Measurements from ENCODE around the gene LYZ. TPM values are rescaled to one million over a fixed set of nuclear protein-coding genes. Genes with fewer than 3 reads are reported as not detected.

LYZ gene
- total RNA-seq, 2 experiments from 2014 or later: not detected

DNA sequence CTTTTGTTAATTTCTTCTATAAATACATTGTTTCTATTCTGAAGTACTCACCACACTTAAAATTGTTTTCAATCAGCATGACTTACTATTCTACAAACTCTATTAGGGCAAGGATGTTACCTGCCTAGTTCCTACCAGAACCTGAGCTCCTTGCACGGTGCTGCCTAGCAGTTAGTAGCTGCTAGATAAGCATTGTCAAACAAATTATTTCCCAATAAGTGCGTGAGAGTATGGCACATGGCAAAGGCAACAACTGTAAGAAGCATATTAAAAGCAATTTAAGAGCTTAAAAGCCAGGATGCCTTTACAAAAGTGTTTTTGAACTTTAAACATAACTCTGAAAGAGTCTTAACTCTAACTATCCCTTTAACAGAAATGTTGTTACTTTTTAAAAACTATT, 8.2 kb upstream of the LYZ start:
- H3K36me3 Mint-ChIP-seq (ENCODE audit: low read depth): no peaks in the 10 kb centered on the region
- intact Hi-C loops (cut with DNase I, micrococcal nuclease): loop anchor here in 1 of 2 experiments (10.0 kb wide), 1 partner anchor 185 kb away; no protein-coding TSS in a partner anchor
- no peak for ATAC-seq
- no peak for DNase-seq
- H3K9me3 Mint-ChIP-seq (ENCODE audit: low read depth): no peaks in the 10 kb centered on the region
- H3K27me3 Mint-ChIP-seq: no peaks in the 10 kb centered on the region
- ChIA-PET CTCF (no interaction called here), POLR2A (no interaction called here)
- no peaks in the 10 kb centered on the region for H3K4me1 Mint-ChIP-seq
- H3K4me3 Mint-ChIP-seq: no peak overlapping the region
- no peak overlapping the region for H3K27ac Mint-ChIP-seq

DNA sequence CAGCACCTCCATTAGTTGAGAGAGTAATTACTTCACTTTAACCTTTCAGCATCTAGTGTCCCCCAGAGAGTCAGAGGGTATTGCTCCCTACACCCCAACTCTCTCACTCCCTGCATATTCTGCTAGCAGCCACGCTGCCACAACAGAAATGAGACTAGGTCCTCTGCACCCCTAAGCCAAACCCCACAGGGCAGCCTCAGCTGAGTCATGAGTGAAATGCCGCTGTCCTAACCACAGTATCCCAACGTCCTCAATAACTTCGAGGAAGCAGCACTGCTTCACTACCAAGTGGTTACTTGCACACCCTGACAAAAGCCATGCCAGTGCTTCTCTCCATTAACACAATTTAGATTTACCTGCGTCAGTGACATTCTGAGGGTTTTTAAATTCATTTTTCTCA, 6.9 kb upstream of the LYZ start:
- ATAC-seq (no peak), DNase-seq (no peak)
- no peak overlapping the region for H3K4me3 Mint-ChIP-seq
- no peaks in the 10 kb centered on the region for H3K9me3 Mint-ChIP-seq (ENCODE audit: low read depth)
- H3K27ac Mint-ChIP-seq: no peak overlapping the region
- H3K4me1 Mint-ChIP-seq: no peaks in the 10 kb centered on the region
- intact Hi-C loops (cut with DNase I, micrococcal nuclease): no loop called here
- no peaks in the 10 kb centered on the region for H3K36me3 Mint-ChIP-seq (ENCODE audit: low read depth)
- CTCF ChIA-PET: interaction anchor here (1.0 to 2.1 kb wide), 2 partner anchors 51 to 63 kb away, joined by 3 to 7 read pairs; no protein-coding TSS in a partner anchor
- H3K27me3 Mint-ChIP-seq: no peaks in the 10 kb centered on the region
- POLR2A ChIA-PET: interaction anchor here (1.0 kb wide), 1 partner anchor 8 kb away, joined by 3 read pairs; no protein-coding TSS in a partner anchor

DNA sequence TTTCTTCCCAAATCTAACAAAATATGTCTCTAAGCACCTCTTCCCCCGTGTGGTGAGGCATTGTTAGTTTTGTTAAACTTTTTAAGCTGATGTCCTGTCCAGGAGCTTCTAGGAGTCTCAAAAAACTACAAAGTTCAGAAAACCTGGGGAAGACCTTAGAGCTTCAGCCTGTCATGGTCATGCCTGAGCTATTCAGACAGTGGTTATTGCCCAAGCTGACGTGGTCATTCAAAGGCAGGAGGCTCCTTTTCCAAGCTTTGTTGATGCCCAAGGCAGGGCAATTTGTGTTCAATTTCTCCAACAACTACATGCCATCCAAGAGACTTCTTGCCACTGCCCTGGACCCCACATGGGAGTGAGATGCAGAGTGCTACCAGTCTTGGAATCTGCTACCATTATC, 5.8 kb upstream of the LYZ start:
- Mint-ChIP-seq H3K4me1 (no peaks in the 10 kb centered on the region), H3K9me3 (ENCODE audit: low read depth) (no peaks in the 10 kb centered on the region), H3K27ac (no peak overlapping the region), H3K27me3 (no peaks in the 10 kb centered on the region), H3K4me3 (no peak overlapping the region), H3K36me3 (ENCODE audit: low read depth) (no peaks in the 10 kb centered on the region)
- POLR2A ChIA-PET: no interaction called here
- DNase-seq (no peak), ATAC-seq (no peak)
- intact Hi-C loops (cut with DNase I, micrococcal nuclease): no loop called here
- CTCF ChIA-PET: interaction anchor here (0.6 to 2.4 kb wide), 4 partner anchors 12 to 52 kb away, joined by 3 to 7 read pairs (median 6); no protein-coding TSS in a partner anchor

DNA sequence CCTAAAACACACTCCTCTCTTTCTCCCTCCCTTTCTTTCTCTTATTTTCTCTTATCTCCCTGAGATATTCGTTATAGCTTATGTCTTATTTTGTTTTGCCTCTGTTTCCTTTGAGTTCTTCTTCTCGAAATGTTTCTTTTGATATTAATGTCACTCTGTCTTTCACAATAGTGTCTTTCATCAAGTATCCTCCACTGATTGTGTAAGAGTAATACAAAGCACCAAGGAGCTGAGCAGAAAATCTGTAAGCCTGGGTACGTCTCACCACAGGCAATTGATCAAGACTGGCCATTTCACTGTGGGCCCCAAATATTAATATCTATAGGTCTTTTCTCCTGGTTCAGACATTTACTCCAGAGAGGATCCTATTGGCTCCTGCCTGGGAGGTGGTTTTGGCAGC, 4.8 kb upstream of the LYZ start:
- intact Hi-C loops (cut with DNase I, micrococcal nuclease): no loop called here
- POLR2A ChIA-PET: no interaction called here

DNA sequence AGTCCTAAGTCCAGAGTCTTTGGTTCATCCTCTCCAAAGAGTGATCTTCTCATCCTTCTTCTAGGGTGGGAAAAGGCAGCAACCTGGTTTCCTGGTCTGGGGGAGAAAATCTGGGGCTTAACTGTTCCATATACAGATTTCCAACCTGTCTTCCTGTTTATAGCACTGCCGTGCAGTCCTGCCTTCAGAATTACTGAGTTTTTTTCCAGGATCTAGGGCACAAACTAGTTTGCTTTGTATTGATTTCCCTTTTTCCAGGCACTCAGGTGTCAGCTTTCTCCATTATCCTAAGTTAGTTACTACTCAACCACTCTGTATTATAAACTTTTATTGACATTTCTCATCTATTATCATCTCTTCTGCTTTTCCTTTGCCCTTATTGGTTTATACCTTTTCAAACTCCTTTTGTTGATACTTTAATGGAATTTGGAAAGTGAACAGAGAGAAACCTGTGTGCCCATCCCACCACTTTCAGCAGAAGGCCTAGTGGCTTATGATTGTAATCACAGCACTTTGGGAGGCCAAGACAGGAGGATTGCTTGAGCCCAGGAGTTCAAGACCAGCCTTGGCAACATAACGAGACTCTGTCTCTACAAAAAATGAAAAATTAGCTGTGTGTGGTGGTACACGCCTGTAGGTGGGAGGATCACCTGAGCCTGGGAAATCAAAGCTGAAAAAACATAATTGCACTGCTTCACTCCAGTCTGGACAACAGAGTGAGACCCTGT, 4.1 kb upstream of the LYZ start:
- Mint-ChIP-seq H3K9me3 (ENCODE audit: low read depth) (no peaks in the 10 kb centered on the region), H3K27ac (no peak overlapping the region), H3K4me3 (no peak overlapping the region), H3K36me3 (ENCODE audit: low read depth) (no peaks in the 10 kb centered on the region), H3K4me1 (no peaks in the 10 kb centered on the region), H3K27me3 (no peaks in the 10 kb centered on the region)
- POLR2A ChIA-PET: no interaction called here
- DNase-seq (no peak), ATAC-seq (no peak)
- intact Hi-C loops (cut with DNase I, micrococcal nuclease): no loop called here
- CTCF ChIA-PET: interaction anchor here (0.8 to 2.4 kb wide), 3 partner anchors 14 to 89 kb away, joined by 3 to 7 read pairs (median 6); no protein-coding TSS in a partner anchor

More for the DNA sequence above, 4.8 kb upstream of the LYZ start:
- H3K27ac Mint-ChIP-seq: no peak overlapping the region
- CTCF ChIA-PET: interaction anchor here (0.7 to 2.4 kb wide), 6 partner anchors 10 to 90 kb away, joined by 3 to 7 read pairs (median 4); no protein-coding TSS in a partner anchor
- H3K9me3 Mint-ChIP-seq (ENCODE audit: low read depth): no peaks in the 10 kb centered on the region
- no peak for ATAC-seq
- H3K4me1 Mint-ChIP-seq: no peaks in the 10 kb centered on the region
- no peaks in the 10 kb centered on the region for H3K27me3 Mint-ChIP-seq
- no peaks in the 10 kb centered on the region for H3K36me3 Mint-ChIP-seq (ENCODE audit: low read depth)
- DNase-seq: no peak
- H3K4me3 Mint-ChIP-seq: no peak overlapping the region

DNA sequence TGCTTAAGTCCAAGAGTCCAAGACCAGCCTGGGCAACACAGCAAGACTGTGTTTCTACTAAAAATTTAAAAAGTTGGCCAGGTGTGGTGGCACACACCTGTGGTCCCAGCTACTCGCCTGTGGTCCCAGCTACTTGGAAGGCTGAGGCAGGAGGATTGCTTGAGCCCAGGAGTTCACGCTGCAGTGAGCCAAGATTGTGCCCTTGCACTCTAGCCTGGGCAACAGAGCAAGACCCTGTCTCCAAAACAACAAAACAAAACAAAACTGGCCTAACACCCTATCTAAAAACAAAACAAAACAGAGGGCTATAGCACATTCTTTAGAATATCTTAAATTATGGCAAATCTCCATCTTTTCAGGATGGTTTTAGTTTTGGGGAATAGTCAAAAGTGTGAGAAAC, 3.1 kb upstream of the LYZ start:
- no peak overlapping the region for H3K27ac Mint-ChIP-seq
- H3K9me3 Mint-ChIP-seq (ENCODE audit: low read depth): no peaks in the 10 kb centered on the region
- ATAC-seq: no peak
- no peak overlapping the region for H3K4me3 Mint-ChIP-seq
- no peaks in the 10 kb centered on the region for H3K4me1 Mint-ChIP-seq
- no peaks in the 10 kb centered on the region for H3K36me3 Mint-ChIP-seq (ENCODE audit: low read depth)
- no peak for DNase-seq
- intact Hi-C loops (cut with DNase I, micrococcal nuclease): no loop called here
- POLR2A ChIA-PET: no interaction called here
- CTCF ChIA-PET: interaction anchor here (0.7 kb wide), 1 partner anchor 11 kb away, joined by 3 read pairs; no protein-coding TSS in a partner anchor
- H3K27me3 Mint-ChIP-seq: no peaks in the 10 kb centered on the region

DNA sequence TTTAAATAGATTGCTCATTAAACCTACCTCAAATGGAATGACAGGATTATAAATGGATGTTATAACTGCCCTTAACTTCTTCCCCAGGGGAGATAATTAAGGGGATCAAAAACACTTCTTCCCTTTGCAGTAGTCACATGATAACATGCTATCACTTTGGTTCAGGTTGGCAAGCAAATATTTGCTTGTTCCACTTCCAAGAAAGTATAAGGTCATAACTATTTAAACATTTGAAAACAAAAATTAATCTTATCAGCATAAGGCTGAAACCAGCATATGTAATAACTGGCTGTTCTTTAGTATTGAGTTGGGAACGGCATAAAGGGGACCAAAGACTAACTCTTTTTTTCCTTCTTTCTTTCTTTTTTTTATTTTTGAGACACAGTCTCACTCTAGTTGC, 2.4 kb upstream of the LYZ start:
- no peaks in the 10 kb centered on the region for H3K4me1 Mint-ChIP-seq
- ChIA-PET POLR2A (no interaction called here), CTCF (no interaction called here)
- H3K27ac Mint-ChIP-seq: no peak overlapping the region
- intact Hi-C loops (cut with DNase I, micrococcal nuclease): no loop called here
- no peaks in the 10 kb centered on the region for H3K36me3 Mint-ChIP-seq (ENCODE audit: low read depth)
- no peaks in the 10 kb centered on the region for H3K9me3 Mint-ChIP-seq (ENCODE audit: low read depth)
- H3K27me3 Mint-ChIP-seq: no peaks in the 10 kb centered on the region
- DNase-seq: no peak
- ATAC-seq: no peak
- H3K4me3 Mint-ChIP-seq: no peak overlapping the region

DNA sequence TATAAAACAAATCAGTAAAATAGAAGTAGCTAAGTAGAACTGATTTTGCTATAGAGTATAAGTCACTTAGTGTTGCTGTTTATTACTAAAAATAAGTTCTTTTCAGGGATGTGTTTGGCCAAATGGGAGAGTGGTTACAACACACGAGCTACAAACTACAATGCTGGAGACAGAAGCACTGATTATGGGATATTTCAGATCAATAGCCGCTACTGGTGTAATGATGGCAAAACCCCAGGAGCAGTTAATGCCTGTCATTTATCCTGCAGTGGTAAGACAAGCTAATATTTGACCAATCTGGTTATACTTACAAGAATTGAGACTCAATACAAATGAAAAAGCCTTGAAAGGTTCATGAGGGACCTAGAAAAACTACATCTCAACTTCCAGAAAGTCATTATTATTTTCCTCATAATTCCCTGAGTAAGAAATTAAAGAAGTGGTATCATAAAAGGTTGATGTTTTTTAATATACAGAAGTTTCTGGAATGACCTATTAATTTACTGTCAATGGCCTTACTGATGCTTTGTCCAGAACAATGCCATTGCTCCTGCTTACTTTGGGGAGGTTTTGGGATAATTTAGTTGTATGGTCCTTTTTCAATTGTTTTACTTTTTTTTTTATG, 1.9 kb downstream of the LYZ start:
- Mint-ChIP-seq H3K27me3 (peaks cover 3% of the 10 kb centered on the region), H3K9me3 (ENCODE audit: low read depth) (no peaks in the 10 kb centered on the region), H3K36me3 (ENCODE audit: low read depth) (no peaks in the 10 kb centered on the region), H3K4me1 (no peaks in the 10 kb centered on the region), H3K27ac (no peak overlapping the region), H3K4me3 (no peak overlapping the region)
- POLR2A ChIA-PET: interaction anchor here (0.7 kb wide), 1 partner anchor 568 kb away, joined by 6 read pairs; no protein-coding TSS in a partner anchor
- CTCF ChIA-PET: interaction anchor here (0.8 to 1.2 kb wide), 4 partner anchors 8 to 20 kb away, joined by 3 to 4 read pairs (median 4); no protein-coding TSS in a partner anchor
- DNase-seq: no peak
- intact Hi-C loops (cut with DNase I, micrococcal nuclease): no loop called here
- ATAC-seq: no peak

DNA sequence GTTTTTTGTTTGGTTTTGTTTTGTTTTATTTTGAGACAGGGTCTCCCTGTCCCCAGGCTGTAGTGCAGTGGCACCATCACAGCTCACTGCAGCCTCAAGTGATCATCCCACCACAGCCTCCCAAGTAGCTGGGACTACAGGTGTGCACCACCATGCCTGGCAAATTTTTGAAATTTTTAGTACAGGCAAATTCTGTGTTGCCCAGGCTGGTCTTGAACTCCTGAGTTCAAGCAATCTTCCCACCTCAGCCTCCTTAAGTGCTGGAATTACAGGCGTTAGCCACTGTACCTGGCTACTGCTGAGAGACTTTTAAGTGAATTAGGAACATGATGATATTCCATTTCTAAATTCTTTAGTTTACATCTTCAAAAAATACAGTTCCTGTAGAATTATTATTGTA, 2.6 kb downstream of the LYZ start:
- Mint-ChIP-seq H3K36me3 (ENCODE audit: low read depth) (no peaks in the 10 kb centered on the region), H3K9me3 (ENCODE audit: low read depth) (no peaks in the 10 kb centered on the region), H3K27me3 (peaks cover 3% of the 10 kb centered on the region), H3K27ac (no peak overlapping the region), H3K4me3 (no peak overlapping the region), H3K4me1 (no peaks in the 10 kb centered on the region)
- intact Hi-C loops (cut with DNase I, micrococcal nuclease): no loop called here
- CTCF ChIA-PET: no interaction called here
- POLR2A ChIA-PET: no interaction called here
- DNase-seq (no peak), ATAC-seq (no peak)

DNA sequence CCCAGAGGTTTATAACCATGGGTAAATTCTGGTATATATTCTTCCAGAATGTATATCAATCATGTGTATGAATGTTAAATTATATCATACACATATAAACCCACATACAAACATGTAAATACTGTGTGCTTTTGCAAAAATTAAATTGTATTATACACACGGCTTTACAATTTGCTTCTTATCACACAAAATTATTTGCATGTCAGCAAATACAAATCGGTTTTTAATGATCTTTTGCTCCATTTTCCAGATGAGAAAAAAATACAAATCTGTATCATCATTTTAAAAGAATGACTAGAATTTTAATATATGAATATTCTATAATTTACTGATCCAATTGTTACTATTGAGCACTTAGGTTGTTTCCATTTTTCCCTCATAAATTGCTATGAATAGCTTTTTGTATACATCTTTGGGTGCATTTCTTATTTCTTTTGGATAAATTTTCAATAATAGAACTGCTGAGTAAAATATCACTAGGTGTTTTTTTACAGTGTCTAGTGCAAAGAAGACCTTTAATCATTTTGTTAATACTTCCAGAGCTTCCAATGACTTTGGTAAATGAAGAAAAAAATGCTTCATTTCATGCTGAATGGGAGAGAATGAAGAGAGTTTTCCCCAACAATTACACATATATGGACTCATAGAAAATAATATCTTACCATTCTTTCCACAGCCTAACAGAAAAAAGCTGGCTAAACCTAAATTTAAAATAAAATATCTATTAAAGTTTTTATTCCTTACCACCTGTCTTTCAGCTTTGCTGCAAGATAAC, 3.5 kb downstream of the LYZ start:
- intact Hi-C loops (cut with DNase I, micrococcal nuclease): no loop called here
- H3K27ac Mint-ChIP-seq: no peak overlapping the region
- DNase-seq: no peak
- no peak overlapping the region for H3K4me3 Mint-ChIP-seq
- no peaks in the 10 kb centered on the region for H3K9me3 Mint-ChIP-seq (ENCODE audit: low read depth)
- POLR2A ChIA-PET: no interaction called here
- H3K4me1 Mint-ChIP-seq: no peaks in the 10 kb centered on the region
- CTCF ChIA-PET: interaction anchor here (0.6 to 2.4 kb wide), 5 partner anchors 60 to 569 kb away, joined by 3 to 5 read pairs (median 3); no protein-coding TSS in a partner anchor
- ATAC-seq: no peak
- no peaks in the 10 kb centered on the region for H3K36me3 Mint-ChIP-seq (ENCODE audit: low read depth)
- peaks cover 3% of the 10 kb centered on the region for H3K27me3 Mint-ChIP-seq

DNA sequence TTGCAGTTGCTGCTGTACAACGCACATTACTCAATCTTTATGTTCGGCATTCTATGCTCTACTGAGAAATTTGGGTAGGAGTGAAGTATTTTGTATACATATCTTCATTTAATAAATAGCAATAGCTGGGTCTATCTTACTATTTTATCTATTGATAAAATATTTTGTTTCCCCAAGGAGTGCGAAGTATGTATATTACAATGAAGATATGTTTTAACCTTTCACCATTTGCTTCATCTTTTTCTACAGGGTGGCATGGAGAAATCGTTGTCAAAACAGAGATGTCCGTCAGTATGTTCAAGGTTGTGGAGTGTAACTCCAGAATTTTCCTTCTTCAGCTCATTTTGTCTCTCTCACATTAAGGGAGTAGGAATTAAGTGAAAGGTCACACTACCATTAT, 4.7 kb downstream of the LYZ start:
- ChIA-PET CTCF (interaction anchor here (0.9 to 2.4 kb wide), 4 partner anchors 9 to 286 kb away, joined by 3 to 5 read pairs (median 4); no protein-coding TSS in a partner anchor), POLR2A (no interaction called here)
- ATAC-seq (no peak), DNase-seq (no peak)
- intact Hi-C loops (cut with DNase I, micrococcal nuclease): no loop called here
- no peak overlapping the region for H3K4me3 Mint-ChIP-seq
- H3K27me3 Mint-ChIP-seq: peaks cover 3% of the 10 kb centered on the region
- H3K9me3 Mint-ChIP-seq (ENCODE audit: low read depth): no peaks in the 10 kb centered on the region
- peaks cover 5% of the 10 kb centered on the region for H3K4me1 Mint-ChIP-seq
- no peaks in the 10 kb centered on the region for H3K36me3 Mint-ChIP-seq (ENCODE audit: low read depth)
- no peak overlapping the region for H3K27ac Mint-ChIP-seq

Data from activated CD4-positive, alpha-beta T cell treated with anti-CD3 and anti-CD28 coated beads for 36 hours (primary cell).